ENCODE results near the gene CAPN14.

CAPN14 gene

GRCh38 chr2:31251018-31251417, 33.7 kb upstream of the CAPN14 start (continued):
- TF ChIP-seq REST (tag by site-specific recombination; IDR thresholded peaks at IDR 0.05) (no peak), ZNF530 (tag by site-specific recombination; IDR thresholded peaks at IDR 0.05; ENCODE audit: low read depth) (no peak), ZNF555 (tag by site-specific recombination; conservative IDR thresholded peaks at IDR 0.05) (no peak), GFI1B (tag by site-specific recombination; IDR thresholded peaks at IDR 0.05) (no peak), ZNF501 (tag by site-specific recombination; IDR thresholded peaks at IDR 0.05) (no peak)

GRCh38 chr2:31249009-31249690, 31.8 kb upstream of the CAPN14 start:
- Histone ChIP-seq H3K4me3 (ENCODE audit: low read depth, low read length) (no peak overlapping the region), H3K9me3 (ENCODE audit: control insufficient read depth, insufficient read depth, low read depth, low read length) (no peaks in the 10 kb centered on the region), H3K36me3 (ENCODE audit: control insufficient read depth in 2 of 2, insufficient read depth in 1 of 2, low read length in 2 of 2) (peaks cover 0 to 28% of the 10 kb centered on the region in 2 experiments; a peak in 2 of 3 replicates), H3K27ac (ENCODE audit: extremely low read depth, low read depth, low read length) (no peak overlapping the region), H3K4me1 (ENCODE audit: control insufficient read depth, insufficient read depth, low read length) (no peaks in the 10 kb centered on the region)
- POLR2A ChIA-PET: no interaction called here
- TF ChIP-seq ZNF362 (tag by site-specific recombination; IDR thresholded peaks at IDR 0.05) (no peak), INSM2 (tag by site-specific recombination; IDR thresholded peaks at IDR 0.05) (no peak), ZNF549 (tag by site-specific recombination; IDR thresholded peaks at IDR 0.05) (no peak), ZBTB26 (tag by site-specific recombination; optimal IDR thresholded peaks at IDR 0.05) (no peak), ZNF664 (tag by site-specific recombination; IDR thresholded peaks at IDR 0.05) (no peak), ZNF426 (tag by site-specific recombination; IDR thresholded peaks at IDR 0.05) (no peak), ZNF184 (tag by site-specific recombination; IDR thresholded peaks at IDR 0.05) (no peak), ZEB2 (tag by site-specific recombination; IDR thresholded peaks at IDR 0.05) (no peak), OSR2 (tag by site-specific recombination; IDR thresholded peaks at IDR 0.05) (no peak), ZNF416 (tag by site-specific recombination; IDR thresholded peaks at IDR 0.05) (no peak), ZNF529 (tag by site-specific recombination; IDR thresholded peaks at IDR 0.05; ENCODE audit: insufficient replicate concordance) (no peak)
- CTCF ChIA-PET: interaction anchor here (0.7 to 0.8 kb wide), 2 partner anchors 234 to 537 kb away, joined by 3 read pairs; no protein-coding TSS in a partner anchor
